ENCODE results near the gene TMEM145. TPM values are rescaled to one million over a fixed set of nuclear protein-coding genes. Genes with fewer than 3 reads are reported as not detected.

The TMEM145 gene
- polyA plus RNA-seq, 1 donor (not counting 4 experiments of a cell fraction or from before 2014, with no cell fraction given): not detected

GRCh38 chr19:42275517-42275916 is 37.6 kb upstream of the TMEM145 start:
- Histone ChIP-seq H3K4me2 (ENCODE audit: control insufficient read depth, extremely low read depth, insufficient read depth, low read depth, low read length) (peak overlapping the region; percentile 43), H3K9ac (ENCODE audit: control insufficient read depth, extremely low read depth, insufficient read depth, low read length) (no peak overlapping the region), H3K79me2 (ENCODE audit: control insufficient read depth, insufficient read depth, low read length) (peaks cover 69% of the 10 kb centered on the region), H4K20me1 (ENCODE audit: control insufficient read depth, extremely low read depth, insufficient read depth, low read length) (no peaks in the 10 kb centered on the region), H3K27me3 (ENCODE audit: control insufficient read depth, extremely low read depth, insufficient read depth, low read length) (no peaks in the 10 kb centered on the region), H3K4me1 (ENCODE audit: control insufficient read depth, extremely low read depth, insufficient read depth, low read length) (peaks cover 59% of the 10 kb centered on the region), H3K27ac (ENCODE audit: control insufficient read depth, insufficient read depth, low read length) (no peak overlapping the region), H2AFZ (ENCODE audit: control insufficient read depth, low read length) (no peak overlapping the region), H3K4me3 (ENCODE audit: control insufficient read depth in 2 of 3, extremely low read depth in 1 of 3, insufficient read depth in 2 of 3, low read depth in 1 of 3, low read length in 3 of 3) (no peak overlapping the region), H3K9me1 (ENCODE audit: control insufficient read depth, extremely low read depth, insufficient read depth, low read length) (peaks cover 5% of the 10 kb centered on the region), H3K9me3 (ENCODE audit: control insufficient read depth, low read depth, low read length) (no peaks in the 10 kb centered on the region), H3K36me3 (ENCODE audit: control insufficient read depth in 2 of 2, extremely low read depth in 1 of 2, insufficient read depth in 2 of 2, low read length in 2 of 2) (peaks cover 21 to 40% of the 10 kb centered on the region in 2 experiments)
- no peak for DNase-seq (ENCODE audit: low read depth, low spot score)
- dilution Hi-C loops (cut with MboI; ENCODE audit: extremely low pct_ligation_motif_present, low sequenced_read_pairs): no loop called here
- FAIRE-seq: no peak
- no peak for TF ChIP-seq EZH2 (IDR thresholded peaks at IDR 0.05; ENCODE audit: low read length)
- TF ChIP-seq, protein P1, sequence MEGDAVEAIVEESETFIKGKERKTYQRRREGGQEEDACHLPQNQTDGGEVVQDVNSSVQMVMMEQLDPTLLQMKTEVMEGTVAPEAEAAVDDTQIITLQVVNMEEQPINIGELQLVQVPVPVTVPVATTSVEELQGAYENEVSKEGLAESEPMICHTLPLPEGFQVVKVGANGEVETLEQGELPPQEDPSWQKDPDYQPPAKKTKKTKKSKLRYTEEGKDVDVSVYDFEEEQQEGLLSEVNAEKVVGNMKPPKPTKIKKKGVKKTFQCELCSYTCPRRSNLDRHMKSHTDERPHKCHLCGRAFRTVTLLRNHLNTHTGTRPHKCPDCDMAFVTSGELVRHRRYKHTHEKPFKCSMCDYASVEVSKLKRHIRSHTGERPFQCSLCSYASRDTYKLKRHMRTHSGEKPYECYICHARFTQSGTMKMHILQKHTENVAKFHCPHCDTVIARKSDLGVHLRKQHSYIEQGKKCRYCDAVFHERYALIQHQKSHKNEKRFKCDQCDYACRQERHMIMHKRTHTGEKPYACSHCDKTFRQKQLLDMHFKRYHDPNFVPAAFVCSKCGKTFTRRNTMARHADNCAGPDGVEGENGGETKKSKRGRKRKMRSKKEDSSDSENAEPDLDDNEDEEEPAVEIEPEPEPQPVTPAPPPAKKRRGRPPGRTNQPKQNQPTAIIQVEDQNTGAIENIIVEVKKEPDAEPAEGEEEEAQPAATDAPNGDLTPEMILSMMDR (optimal IDR thresholded peaks at IDR 0.05 in 1 of 3, IDR thresholded peaks at IDR 0.05 in 1 of 3, conservative IDR thresholded peaks at IDR 0.05 in 1 of 3; ENCODE audit: extremely low read depth in 1 of 3, insufficient read depth in 2 of 3, low read length in 3 of 3): no peak

DNA sequence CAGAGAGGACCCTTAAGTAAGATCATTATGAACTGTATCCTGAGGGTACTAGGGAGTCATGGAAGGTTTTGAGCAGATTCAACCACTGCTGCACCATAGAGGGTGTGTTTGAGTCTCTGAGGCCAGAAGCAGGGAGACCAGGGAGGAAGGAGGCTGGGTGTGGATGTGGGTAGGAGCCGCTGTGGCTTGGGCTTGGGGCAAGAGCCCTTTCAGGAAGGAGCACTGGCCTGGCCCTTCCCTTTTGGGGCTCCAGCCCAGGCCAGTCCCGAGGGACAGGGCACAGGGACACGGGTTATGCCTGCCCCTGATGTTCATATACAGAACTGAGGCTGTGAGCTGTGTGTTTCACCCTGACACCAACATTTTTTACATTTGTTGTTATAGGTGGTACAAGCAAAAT is 36.8 kb upstream of the TMEM145 start:
- dilution Hi-C loops (cut with MboI; ENCODE audit: extremely low pct_ligation_motif_present, low sequenced_read_pairs): no loop called here
- Histone ChIP-seq H3K27me3 (ENCODE audit: control insufficient read depth, extremely low read depth, insufficient read depth, low read length) (no peaks in the 10 kb centered on the region), H3K9ac (ENCODE audit: control insufficient read depth, extremely low read depth, insufficient read depth, low read length) (peak overlapping the region; percentile 31), H2AFZ (ENCODE audit: control insufficient read depth, low read length) (no peak overlapping the region), H3K79me2 (ENCODE audit: control insufficient read depth, insufficient read depth, low read length) (peaks cover 65% of the 10 kb centered on the region), H3K9me3 (ENCODE audit: control insufficient read depth, low read depth, low read length) (no peaks in the 10 kb centered on the region), H3K9me1 (ENCODE audit: control insufficient read depth, extremely low read depth, insufficient read depth, low read length) (peaks cover 5% of the 10 kb centered on the region), H3K4me2 (ENCODE audit: control insufficient read depth, extremely low read depth, insufficient read depth, low read depth, low read length) (peak overlapping the region; percentile 19), H3K4me1 (ENCODE audit: control insufficient read depth, extremely low read depth, insufficient read depth, low read length) (peaks cover 54% of the 10 kb centered on the region), H3K4me3 (ENCODE audit: control insufficient read depth in 2 of 3, extremely low read depth in 1 of 3, insufficient read depth in 2 of 3, low read depth in 1 of 3, low read length in 3 of 3) (no peak overlapping the region), H4K20me1 (ENCODE audit: control insufficient read depth, extremely low read depth, insufficient read depth, low read length) (no peaks in the 10 kb centered on the region), H3K36me3 (ENCODE audit: control insufficient read depth in 2 of 2, extremely low read depth in 1 of 2, insufficient read depth in 2 of 2, low read length in 2 of 2) (peaks cover 21 to 39% of the 10 kb centered on the region in 2 experiments), H3K27ac (ENCODE audit: control insufficient read depth, insufficient read depth, low read length) (peak overlapping the region; percentile 72)
- TF ChIP-seq, protein P1 (optimal IDR thresholded peaks at IDR 0.05 in 1 of 3, IDR thresholded peaks at IDR 0.05 in 1 of 3, conservative IDR thresholded peaks at IDR 0.05 in 1 of 3; ENCODE audit: extremely low read depth in 1 of 3, insufficient read depth in 2 of 3, low read length in 3 of 3): no peak
- no peak for TF ChIP-seq EZH2 (IDR thresholded peaks at IDR 0.05; ENCODE audit: low read length)
- peak; percentile 55 for FAIRE-seq
- no peak for DNase-seq (ENCODE audit: low read depth, low spot score)

Measured in keratinocyte (primary cell).